GM21619 (cell line): ENCODE measurements around the gene VAV3.
"Not testable (repeated sequence)": the region's sequence is repeated elsewhere in the genome, so short reads cannot be mapped to it uniquely, and the experiment has no call there.

Experiments
- ATAC-seq: cut with Tn5 transposase; IDR thresholded peaks from one replicate; pipeline ENCODE4 v1.9.1; 2021; ENCODE audit not compliant: unreplicated experiment

Gene VAV3

DNA sequence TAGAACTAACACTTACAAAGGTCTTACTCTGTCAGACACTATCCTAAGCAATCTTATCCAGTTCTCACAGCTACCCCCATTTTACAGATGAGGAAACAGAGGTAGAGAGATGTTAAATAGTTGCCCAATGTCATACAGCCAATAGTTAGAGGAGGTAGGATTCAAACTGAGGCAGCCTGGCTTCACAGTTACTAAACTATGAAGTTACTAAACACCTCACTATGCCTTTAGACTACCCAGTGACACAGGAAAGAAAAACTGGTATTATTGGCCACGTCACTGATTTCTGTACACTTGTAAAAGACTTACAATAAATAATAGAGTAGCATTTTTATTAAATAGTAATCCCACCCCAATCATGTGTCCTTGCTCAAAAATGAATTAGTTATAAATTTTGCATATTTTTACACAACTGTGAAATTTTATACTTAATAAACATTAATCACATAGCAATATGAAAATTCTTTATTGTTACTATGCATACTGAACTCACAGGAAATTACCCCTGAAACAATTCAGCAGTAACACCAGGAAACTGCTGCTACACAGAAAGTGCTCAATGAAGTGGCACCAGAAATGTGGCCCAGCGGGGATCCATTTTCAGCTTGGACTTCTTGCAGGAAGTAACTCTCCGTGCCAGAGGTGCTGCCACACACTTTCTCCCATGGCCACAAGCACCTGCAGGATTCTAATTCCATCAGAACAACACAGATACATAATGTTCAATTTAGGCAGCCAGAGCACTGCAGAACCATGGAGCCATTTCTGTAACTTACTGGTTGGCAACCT lies 69.4 kb downstream of the VAV3 start:
- ATAC-seq, result no peak

DNA sequence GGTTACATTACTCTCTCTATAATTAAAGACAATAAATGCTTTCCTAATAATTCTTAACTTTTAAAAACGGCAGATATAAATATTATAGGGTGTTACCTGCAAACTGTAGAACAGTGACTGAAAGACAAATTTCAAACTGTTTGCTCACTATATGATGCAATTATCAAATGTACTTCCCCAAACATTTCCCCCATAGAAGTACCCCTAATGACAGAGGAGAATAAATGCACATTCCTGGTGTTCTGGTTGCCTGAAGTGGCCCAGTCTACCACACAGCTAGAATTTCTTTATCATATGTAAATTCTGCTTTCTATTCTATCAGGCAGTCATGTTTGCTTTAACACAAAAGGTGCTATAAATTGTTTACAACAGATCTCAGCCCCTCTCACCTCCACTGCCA lies 70.4 kb downstream of the VAV3 start:
- no peak for ATAC-seq

DNA sequence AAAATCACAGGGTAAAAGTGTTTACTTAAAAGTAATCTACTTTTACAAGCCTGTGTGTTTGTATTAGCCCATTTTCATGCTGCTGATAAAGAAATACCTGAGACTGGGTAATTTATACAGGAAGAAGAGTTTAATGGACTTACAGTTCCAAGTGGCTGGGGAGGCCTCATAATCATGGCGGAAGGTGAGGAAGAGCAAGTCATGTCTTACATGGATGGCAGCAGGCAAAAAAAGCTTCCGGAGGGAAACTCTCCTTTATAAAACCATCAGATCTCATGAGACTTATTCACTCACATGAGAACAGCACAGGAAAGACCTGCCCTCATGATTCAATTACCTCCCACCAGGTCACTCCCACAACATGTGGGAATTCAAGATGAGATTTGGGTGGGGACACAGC lies 71.6 kb downstream of the VAV3 start:
- not testable (repeated sequence) for ATAC-seq

DNA sequence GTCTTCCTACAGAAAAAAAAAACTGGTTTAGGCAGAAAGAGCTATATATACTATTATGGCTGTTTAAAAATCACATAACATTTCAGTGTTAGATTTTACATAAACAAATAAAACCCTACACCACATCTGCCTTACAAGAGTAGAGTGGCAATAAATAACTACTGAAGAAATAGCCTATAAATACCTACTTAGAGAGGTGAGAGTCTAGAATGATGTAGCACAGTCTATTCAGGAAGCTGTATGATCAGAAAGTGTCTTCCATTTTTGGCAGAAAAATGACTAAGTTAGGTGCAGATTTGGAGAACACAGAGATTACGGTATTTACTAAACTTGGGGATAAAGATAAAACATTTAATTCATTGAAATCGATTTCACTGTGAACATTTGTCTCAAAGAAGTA lies 75.5 kb downstream of the VAV3 start:
- no peak for ATAC-seq

DNA sequence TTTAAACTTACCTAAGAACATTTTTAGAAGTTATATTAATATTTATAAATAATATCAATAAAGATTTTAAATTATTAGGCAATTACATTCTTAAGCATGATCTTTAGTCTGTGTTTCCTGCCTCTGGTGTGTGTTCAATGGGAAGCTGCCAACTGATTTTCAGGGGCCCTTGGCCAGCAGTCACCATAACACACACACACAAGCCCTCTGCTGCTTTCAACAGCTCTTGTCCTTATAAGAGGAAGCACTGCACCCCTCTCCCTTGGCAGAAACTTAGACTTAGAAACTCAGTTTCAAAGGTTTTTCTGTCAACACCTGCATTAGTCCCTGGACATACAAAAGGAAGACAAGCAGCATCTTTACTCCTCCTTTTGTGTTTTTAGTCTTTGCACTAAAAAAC lies 81.4 kb downstream of the VAV3 start:
- ATAC-seq, result no peak

DNA sequence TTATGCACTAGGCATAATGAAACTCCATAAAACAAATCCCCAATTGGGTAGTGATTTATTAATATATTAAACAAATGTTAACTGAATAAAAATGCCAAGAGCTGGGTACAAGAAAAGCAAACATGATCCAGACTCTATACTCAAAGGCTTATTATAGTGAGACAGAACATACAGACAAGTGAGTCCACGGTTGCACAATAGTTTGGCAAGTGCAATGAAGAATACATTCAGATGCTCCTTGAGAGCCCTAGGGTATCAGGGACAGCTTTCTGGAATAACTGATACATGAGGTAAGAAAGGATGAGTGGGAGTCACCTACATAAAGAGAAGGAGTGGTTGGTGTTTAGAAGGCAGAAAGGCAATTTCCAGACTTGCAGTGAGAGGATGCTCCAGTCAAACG lies 85.1 kb downstream of the VAV3 start:
- ATAC-seq, result no peak

DNA sequence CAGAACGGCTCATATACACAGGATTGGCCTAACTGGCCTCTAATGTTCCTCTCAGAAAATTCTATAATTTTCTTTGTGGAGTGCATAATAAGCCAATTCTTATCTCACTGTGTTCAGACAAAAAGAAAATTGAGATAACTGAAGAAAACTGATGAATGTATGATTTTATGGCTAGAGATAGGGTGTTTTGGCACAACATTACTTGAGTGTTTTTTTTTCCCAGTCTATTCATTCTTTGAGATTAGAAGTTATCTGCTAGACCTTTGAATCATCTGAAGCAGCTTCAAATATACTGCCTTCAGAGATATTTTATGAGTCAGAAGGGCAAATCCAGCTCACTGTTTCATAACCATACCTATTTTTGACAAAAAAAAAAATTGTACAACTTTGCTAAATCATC lies 85.6 kb downstream of the VAV3 start:
- ATAC-seq, result no peak

DNA sequence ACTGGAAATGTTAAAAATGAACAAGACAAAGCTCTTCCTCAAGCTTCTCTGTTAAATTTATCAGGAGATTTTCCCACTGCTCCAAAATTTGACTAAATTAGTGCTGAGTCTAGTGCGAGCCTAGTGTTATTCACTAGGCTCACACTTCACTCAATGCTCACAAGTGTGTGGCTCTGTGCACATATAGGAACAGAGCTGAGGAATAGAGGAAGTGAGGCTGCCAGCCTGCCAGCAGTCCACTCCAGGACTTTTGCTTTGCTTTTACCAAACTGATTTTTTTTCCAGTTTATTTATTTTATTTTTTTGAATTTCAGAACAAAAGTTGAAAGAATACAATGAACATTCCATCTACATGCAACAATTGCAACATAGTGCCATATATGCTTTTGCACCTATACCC lies 87.2 kb downstream of the VAV3 start:
- no peak for ATAC-seq

DNA sequence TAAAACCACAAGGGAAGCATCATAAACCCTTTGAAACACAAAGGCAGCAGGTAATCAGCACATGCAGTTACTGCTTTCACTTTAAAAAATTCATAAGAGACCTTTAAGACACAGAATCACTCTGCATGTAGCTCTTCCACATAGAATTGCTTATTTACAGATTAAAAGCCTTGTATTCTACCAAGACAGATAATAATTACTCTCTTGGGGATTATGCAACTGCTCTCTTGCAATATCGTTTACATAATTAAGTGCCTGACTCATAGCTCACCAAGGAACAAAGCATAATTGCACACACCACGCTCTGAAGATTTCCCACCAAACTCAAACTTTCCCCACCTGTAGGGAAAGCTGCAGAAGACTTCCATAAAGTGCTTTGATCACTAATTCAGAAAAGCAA lies 87.9 kb downstream of the VAV3 start:
- ATAC-seq, result no peak

DNA sequence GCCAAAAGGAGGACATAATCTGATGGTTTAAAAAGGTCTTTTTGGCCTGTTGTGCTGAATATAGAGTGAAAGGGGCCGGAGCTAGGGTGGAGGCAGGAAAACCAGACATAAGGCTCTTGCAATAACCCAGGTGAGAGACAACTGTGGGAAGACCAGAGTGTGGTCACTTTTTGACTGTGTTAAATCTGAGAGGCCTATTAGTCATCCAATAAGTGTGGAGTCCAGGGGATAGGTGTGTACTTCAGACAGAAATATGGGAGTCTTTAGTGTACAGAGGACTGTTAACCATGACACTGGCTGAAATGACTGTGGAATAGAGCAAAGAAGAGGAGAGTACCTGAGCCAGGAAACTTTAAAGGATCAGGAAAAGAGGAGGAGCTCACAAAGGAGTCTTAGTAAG lies 89.3 kb downstream of the VAV3 start:
- no peak for ATAC-seq

DNA sequence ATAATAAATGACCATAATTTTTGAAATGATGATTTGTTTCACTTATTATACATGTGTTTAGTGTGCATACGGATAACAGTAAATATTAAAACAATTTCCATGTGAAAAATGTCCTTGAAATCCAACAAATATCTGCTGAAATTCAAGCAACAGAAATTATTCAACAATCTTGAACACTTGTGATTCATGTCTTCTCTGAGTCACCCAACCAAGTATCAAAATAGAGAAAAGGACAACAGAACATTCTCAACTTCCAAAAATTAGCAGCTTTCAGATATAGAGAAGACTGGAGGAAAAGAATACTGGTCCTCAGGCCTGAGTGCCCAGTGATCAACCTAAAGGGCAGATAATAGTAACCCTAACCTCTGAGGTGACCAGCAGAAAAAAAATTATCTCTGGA lies 90.8 kb downstream of the VAV3 start:
- no peak for ATAC-seq

DNA sequence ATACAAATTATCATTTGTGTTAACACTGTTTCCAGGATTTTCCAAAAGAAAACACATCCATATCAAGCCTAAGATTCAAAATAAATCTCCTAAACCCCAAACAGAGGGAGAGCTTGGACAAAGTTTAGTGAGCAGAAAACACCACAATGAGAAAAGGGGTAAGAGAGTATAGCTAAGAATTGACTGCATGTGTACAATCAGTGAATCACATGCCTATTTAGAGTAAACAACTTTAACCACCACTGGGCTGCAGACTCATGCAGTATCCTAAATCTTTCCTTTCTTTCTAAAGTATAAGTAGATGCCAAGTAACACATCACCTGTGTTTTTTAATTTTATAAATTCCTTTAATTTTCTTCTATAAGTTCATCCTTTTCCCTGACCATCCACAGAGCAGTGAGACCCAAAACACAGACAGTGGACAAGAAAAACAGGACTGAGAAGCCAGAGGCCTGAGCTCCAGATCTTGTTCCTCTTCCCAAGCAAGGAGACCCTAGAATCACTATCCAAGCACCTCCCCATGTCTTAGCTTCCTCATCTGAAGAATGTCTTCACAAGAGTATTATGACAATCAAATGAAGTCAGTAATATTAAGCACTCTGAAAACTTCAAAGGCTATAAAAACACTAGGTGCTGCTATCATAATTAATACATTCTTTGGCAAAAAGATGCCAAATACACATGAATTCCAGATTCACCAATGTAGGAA lies 93.1 kb downstream of the VAV3 start:
- no peak for ATAC-seq

DNA sequence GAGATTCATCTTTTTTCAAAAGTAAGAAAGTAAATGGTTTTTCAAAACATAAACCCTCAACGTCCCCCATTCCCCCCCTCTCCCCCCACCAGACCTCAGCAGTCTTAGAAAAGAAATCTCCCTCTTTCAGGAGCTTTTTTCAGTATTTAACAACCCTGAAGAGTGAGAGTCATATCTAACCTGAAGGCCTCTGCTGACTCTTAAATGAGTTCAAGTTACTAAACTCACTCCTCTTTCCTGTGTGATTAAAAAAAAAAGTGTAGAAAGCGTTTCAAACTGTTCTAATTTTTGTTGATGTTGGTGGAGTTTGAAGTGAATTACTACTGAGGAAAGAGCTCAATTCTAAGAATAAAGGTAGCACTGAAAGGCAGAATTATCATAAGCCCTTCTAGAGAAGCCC lies 93.7 kb downstream of the VAV3 start:
- no peak for ATAC-seq

DNA sequence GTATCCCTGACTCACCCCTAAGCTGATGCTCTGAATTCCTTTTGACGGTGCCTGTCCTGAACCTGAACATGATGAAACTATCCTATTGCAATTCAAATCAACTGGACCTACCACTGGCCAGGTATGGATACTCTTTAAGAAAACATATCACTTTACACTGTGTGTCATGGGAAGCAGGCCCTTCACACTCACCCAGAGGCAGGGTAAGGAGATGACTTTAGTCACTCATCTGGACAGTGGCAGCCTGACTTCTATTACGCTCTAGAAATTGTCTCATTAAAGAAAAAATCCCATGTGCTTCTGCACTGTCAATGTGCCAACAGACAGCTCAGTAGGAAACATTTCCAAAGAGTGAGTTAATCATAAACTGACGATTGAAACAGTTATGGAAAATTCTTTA lies 94.3 kb downstream of the VAV3 start:
- ATAC-seq, result no peak

DNA sequence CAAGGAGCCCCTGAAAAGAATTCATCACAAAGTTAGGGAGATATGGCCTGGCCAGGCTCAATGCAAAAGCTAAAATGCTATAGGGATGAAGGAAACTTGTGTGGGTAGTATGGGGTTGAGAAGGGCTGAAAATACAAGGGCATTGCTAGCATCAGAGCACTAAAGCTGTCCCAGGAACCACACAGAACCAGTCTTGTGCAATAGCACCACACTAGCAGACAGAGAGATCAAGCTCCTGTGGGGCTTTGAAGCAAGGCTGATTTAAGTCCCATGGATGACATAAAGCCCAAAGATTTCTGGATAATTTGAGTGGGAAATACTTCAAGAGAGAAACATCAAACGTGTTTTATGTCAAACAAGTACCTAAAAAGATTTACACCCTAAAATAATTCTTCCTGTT lies 97.1 kb downstream of the VAV3 start:
- no peak for ATAC-seq

DNA sequence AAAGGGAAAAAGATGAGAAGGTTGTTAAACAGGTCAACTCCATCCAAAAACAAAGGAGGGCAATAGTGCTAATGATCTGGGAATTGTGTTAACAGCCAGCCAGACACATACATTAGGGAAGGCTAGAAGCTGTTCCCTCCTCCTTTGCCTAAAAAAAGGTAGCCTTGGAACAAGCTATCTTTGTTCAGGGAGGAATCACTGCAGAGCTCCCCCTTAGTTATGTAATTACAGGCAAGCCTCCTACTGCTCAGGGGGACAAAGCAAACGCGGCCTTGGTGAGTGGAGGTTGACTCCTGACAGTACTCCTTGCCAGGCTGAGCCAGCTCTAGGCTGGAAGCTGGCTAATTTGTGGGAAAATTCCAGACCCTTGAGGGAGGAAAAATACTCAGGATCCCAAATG lies 97.6 kb downstream of the VAV3 start:
- ATAC-seq, result no peak

DNA sequence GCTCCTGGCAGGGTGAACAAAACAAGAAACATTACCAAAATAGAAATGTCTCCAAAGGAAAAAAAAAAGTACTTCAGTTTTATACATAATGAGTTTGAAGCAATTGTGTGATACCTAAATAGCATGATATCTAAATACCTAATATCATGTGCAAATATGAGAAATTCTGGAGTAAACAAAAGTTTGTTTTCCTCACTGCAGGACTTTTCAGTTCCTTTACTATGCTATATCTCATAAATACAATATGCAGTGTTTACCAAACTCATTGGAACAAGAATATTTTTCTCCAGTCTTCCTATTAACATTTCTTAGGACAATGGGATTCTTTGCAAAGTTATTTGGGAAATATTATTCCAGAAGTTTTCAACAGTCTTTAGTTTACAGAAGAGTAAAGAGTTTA lies 98.1 kb downstream of the VAV3 start:
- ATAC-seq, result no peak

DNA sequence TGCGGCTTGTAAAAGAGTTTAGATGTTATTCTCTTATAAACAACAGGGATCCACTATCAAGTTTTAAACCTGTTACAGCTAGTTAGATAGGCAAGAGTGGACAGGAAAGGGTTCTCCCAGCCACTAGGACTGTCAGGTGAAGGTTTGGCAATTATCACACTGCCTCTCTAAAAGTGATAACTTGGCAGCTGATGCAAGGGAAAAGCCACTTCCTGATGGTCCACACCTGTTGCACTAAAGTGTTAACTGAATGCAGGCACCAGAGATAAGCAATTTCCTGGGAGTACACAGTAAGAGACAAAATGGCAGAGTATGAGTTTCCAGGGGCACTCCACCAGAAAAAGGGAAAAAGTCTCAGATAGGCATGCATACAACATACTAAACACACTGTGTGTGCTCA lies 99.4 kb downstream of the VAV3 start:
- ATAC-seq, result no peak

DNA sequence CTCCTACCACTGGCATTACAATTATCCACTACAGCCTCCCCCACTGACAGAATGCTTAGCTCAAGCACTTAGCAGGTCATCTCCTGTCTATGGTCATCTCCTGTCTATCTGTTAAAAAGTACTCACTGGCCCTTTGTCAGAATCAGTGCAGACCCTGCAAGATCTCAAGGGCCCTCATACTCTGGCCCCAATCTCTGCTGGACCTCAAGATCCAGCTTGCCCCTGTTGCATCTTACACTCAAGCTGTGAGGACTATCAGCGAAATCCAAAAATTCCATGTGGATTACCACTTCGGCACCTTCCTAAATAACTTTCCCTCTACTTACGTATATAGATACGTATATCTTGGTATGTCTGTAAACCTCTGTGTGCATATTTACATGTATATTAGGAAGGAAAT lies 101.6 kb downstream of the VAV3 start:
- ATAC-seq, result no peak

DNA sequence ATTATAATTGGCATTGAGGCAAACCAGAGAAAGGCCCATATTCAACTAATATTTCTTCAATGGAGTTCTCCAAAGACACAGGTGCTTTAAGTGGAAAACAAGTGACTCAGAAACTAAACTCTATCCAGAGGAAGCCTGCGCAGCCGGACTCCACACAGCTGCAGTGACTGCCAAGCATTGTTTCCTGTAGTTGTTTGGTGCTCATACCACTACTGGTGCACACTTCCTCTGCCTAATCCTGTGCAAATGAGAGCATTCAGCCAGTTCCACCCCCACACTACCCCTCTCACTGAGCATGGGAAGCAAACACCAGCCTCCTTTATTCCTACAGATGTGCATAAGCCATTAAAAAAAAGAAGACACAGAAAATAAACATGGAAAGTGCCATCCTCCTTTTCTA lies 102.9 kb downstream of the VAV3 start:
- no peak for ATAC-seq

DNA sequence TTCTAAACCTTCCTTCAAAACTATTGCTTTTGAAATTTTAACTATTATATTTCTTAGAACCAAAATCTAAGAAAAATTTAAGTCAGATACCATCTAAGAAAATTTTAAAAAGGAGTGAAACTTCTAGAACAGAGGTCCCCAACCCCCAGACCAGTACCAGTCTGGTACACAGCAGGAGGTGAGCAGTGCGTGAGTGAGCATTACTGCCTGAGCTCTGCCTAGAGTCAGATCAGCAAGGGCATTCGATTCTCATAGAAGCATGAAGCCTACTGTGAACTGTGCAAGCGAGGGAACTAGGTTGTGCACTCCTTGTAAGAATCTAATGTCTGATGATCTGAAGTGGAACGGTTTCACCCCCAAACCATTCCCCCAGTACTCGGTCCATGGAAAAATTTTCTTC lies 106.7 kb downstream of the VAV3 start:
- no peak for ATAC-seq

DNA sequence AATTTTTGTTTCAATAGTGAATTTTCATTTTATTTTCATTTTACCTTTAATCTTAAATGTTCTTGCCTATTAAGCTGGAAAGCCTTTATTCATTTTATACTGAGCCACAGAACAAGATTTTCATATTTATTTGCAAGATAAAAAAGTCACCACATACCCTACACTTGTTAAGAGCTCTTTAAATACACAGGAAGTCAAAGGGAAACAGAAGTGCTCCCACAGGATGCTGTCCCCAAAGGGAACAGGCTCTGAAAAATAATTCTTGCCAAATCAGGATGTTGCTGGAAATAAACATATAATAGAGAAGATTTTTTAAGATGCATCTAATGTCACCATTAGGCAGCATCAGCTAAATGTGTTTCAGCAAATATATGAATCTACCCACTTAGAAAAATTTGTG lies 113.6 kb downstream of the VAV3 start:
- ATAC-seq, result no peak
